Inferior parietal cortex (tissue), 1 donor: ENCODE data around the gene SEPTIN2.
"Not testable (repeated sequence)": the region's sequence is repeated elsewhere in the genome, so short reads cannot be mapped to it uniquely, and the experiment has no call there.

ENCODE experiments used
- DNase-seq: peaks from one replicate; pipeline ENCODE4 v3.0.0-alpha.2; 2016; ENCODE audit errors: extremely low spot score

SEPTIN2 gene

GRCh38 chr2:241379481-241380480 is 64.1 kb downstream of the SEPTIN2 start:
- DNase-seq, result no peak

GRCh38 chr2:241381872-241382271 is 66.1 kb downstream of the SEPTIN2 start:
- DNase-seq, result no peak

GRCh38 chr2:241385450-241385849 is 69.7 kb downstream of the SEPTIN2 start:
- DNase-seq, result not testable (repeated sequence)

- no peak for DNase-seq
Observed at GRCh38 chr2:241386519-241386918, 70.8 kb downstream of the SEPTIN2 start.

GRCh38 chr2:241389697-241390096 is 74.0 kb downstream of the SEPTIN2 start:
- no peak for DNase-seq

- DNase-seq, result no peak
Observed at GRCh38 chr2:241390301-241391206, 74.8 kb downstream of the SEPTIN2 start.

- DNase-seq, result peak; percentile 53
Observed at GRCh38 chr2:241391892-241392665, 76.4 kb downstream of the SEPTIN2 start.

GRCh38 chr2:241392753-241393152 is 77.0 kb downstream of the SEPTIN2 start:
- not testable (repeated sequence) for DNase-seq

GRCh38 chr2:241393524-241394196 is 77.9 kb downstream of the SEPTIN2 start:
- no peak for DNase-seq

GRCh38 chr2:241396809-241397208 is 81.1 kb downstream of the SEPTIN2 start:
- DNase-seq, result not testable (repeated sequence)

- DNase-seq, result no peak
Observed at GRCh38 chr2:241399941-241400922, 84.5 kb downstream of the SEPTIN2 start.
